NCI-H345 treated with DMSO at 0.1 percent for 48 hours (cell line): ENCODE data around the gene TAAR1.
"Not testable (repeated sequence)": the region's sequence is repeated elsewhere in the genome, so short reads cannot be mapped to it uniquely, and the experiment has no call there.

Experiments used
- DNase-seq: peaks from one replicate; lab custom pipeline; 2025; ENCODE audit not compliant: unreplicated experiment; lab: John Stamatoyannopoulos, UW

TAAR1 gene

GRCh38 chr6:132663661-132664060 is 4.7 kb upstream of the TAAR1 start:
- DNase-seq: no peak

GRCh38 chr6:132661906-132662305 is 2.9 kb upstream of the TAAR1 start:
- DNase-seq: no peak

- DNase-seq: no peak
Observed at GRCh38 chr6:132651062-132651461, 7.9 kb downstream of the TAAR1 start.

GRCh38 chr6:132650429-132650828 is 8.6 kb downstream of the TAAR1 start:
- DNase-seq: no peak

GRCh38 chr6:132648828-132649227 is 10.2 kb downstream of the TAAR1 start:
- no peak for DNase-seq

GRCh38 chr6:132648356-132648755 is 10.6 kb downstream of the TAAR1 start:
- no peak for DNase-seq

GRCh38 chr6:132643547-132643946 is 15.4 kb downstream of the TAAR1 start:
- no peak for DNase-seq

- DNase-seq: not testable (repeated sequence)
Observed at GRCh38 chr6:132637135-132637534, 21.8 kb downstream of the TAAR1 start.

GRCh38 chr6:132635906-132636305 is 23.1 kb downstream of the TAAR1 start:
- not testable (repeated sequence) for DNase-seq

- not testable (repeated sequence) for DNase-seq
Observed at GRCh38 chr6:132635288-132635687, 23.7 kb downstream of the TAAR1 start.

- no peak for DNase-seq
Observed at GRCh38 chr6:132634796-132635195, 24.2 kb downstream of the TAAR1 start.

- no peak for DNase-seq
Observed at GRCh38 chr6:132633362-132633761, 25.6 kb downstream of the TAAR1 start.

- no peak for DNase-seq
Observed at GRCh38 chr6:132624175-132624574, 34.8 kb downstream of the TAAR1 start, which contains the start of gene TAAR2. TSS of gene TAAR2 (minus strand) at chr6:132624275. CDS start at chr6:132624275, 0 bp downstream.

- DNase-seq: no peak
Observed at GRCh38 chr6:132623106-132623845, 35.7 kb downstream of the TAAR1 start.

- no peak for DNase-seq
Observed at GRCh38 chr6:132616677-132617076, 42.3 kb downstream of the TAAR1 start.

GRCh38 chr6:132614554-132614953 is 44.4 kb downstream of the TAAR1 start:
- no peak for DNase-seq

GRCh38 chr6:132612449-132613108 is 46.4 kb downstream of the TAAR1 start:
- DNase-seq: no peak

GRCh38 chr6:132611616-132612015 is 47.4 kb downstream of the TAAR1 start:
- DNase-seq: no peak

- DNase-seq: no peak
Observed at GRCh38 chr6:132607544-132608233, 51.3 kb downstream of the TAAR1 start.

- DNase-seq: no peak
Observed at GRCh38 chr6:132604635-132605152, 54.3 kb downstream of the TAAR1 start.

- not testable (repeated sequence) for DNase-seq
Observed at GRCh38 chr6:132600900-132601299, 58.1 kb downstream of the TAAR1 start.

GRCh38 chr6:132598473-132598872 is 60.5 kb downstream of the TAAR1 start:
- DNase-seq: no peak
